Stimulated activated CD4-positive, alpha-beta T cell treated with anti-CD3 and anti-CD28 coated beads, Interleukin-4, amount 100 ng/mL, for 4 hours (primary cell): ENCODE results near the gene MCCC1.
"Not testable (repeated sequence)": the region's sequence is repeated elsewhere in the genome, so short reads cannot be mapped to it uniquely, and the experiment has no call there.

ENCODE experiments used
- DNase-seq, 2 experiments: peaks; one replicate each; pipeline ENCODE4 v3.0.0-alpha.2; 2020

MCCC1 gene

GRCh38 chr3:183101040-183101439 lies 1.7 kb upstream of the MCCC1 start:
- not testable (repeated sequence) for DNase-seq

GRCh38 chr3:183100376-183100775 lies 1.1 kb upstream of the MCCC1 start:
- no peak for DNase-seq

- no peak for DNase-seq
These were observed 525 bp upstream of the MCCC1 start for GRCh38 chr3:183099838-183100204.

- DNase-seq, result no peak
These were observed 715 bp downstream of the MCCC1 start for GRCh38 chr3:183098536-183099025.

GRCh38 chr3:183094711-183095110 lies 4.6 kb downstream of the MCCC1 start:
- DNase-seq, result no peak

GRCh38 chr3:183092256-183092655 lies 7.0 kb downstream of the MCCC1 start:
- DNase-seq, result no peak

GRCh38 chr3:183087184-183087583 lies 12.1 kb downstream of the MCCC1 start:
- no peak for DNase-seq

- DNase-seq, result no peak
These were observed 13.5 kb downstream of the MCCC1 start for GRCh38 chr3:183085634-183086390.

- no peak for DNase-seq
These were observed 16.9 kb downstream of the MCCC1 start for GRCh38 chr3:183082355-183082915.

- no peak for DNase-seq
These were observed 17.7 kb downstream of the MCCC1 start for GRCh38 chr3:183081459-183082183.

- DNase-seq, result no peak
These were observed 18.7 kb downstream of the MCCC1 start for GRCh38 chr3:183080628-183081027.

GRCh38 chr3:183074881-183075280 lies 24.4 kb downstream of the MCCC1 start:
- DNase-seq, result no peak

GRCh38 chr3:183074261-183074660 lies 25.0 kb downstream of the MCCC1 start:
- no peak for DNase-seq

GRCh38 chr3:183073839-183074238 lies 25.5 kb downstream of the MCCC1 start:
- DNase-seq, result no peak

- no peak for DNase-seq
These were observed 28.4 kb downstream of the MCCC1 start for GRCh38 chr3:183070892-183071291.

- no peak for DNase-seq
These were observed 30.2 kb downstream of the MCCC1 start for GRCh38 chr3:183069086-183069485.

- DNase-seq, result not testable (repeated sequence)
These were observed 32.4 kb downstream of the MCCC1 start for GRCh38 chr3:183066891-183067290.

- no peak for DNase-seq
These were observed 34.8 kb downstream of the MCCC1 start for GRCh38 chr3:183064475-183064874.

- DNase-seq, result no peak
These were observed 37.7 kb downstream of the MCCC1 start for GRCh38 chr3:183061391-183062172.

GRCh38 chr3:183058351-183058750 lies 40.9 kb downstream of the MCCC1 start:
- DNase-seq, result no peak

GRCh38 chr3:183050706-183051105 lies 48.6 kb downstream of the MCCC1 start:
- no peak for DNase-seq

- DNase-seq, result no peak
These were observed 52.4 kb downstream of the MCCC1 start for GRCh38 chr3:183046883-183047282.
